NCI-H128 (cell line): ENCODE data around the gene TOM1L1.

Experiments
- DNase-seq: peaks from one replicate; lab custom pipeline; 2025; ENCODE audit not compliant: unreplicated experiment; lab: John Stamatoyannopoulos, UW

Gene TOM1L1

DNA sequence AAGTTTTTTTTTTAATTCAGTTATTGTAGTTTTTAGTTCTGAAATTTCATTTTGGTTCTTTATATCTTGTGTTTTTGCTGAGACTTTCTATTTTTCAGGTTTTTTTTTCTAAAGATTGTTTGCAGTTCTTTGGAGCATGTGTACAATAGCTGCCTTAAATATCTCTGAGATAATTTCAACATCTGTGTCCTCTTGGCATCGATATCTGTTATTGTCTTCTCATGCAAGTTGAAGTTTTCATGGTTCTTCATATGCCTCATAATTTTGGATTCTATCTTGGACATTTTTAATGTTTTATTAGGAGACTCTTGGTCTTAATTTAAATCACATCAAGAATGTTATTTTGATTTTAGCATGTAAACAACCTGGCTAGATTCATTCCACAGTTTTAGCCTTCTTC, 45.0 kb downstream of the TOM1L1 start:
- no peak for DNase-seq

DNA sequence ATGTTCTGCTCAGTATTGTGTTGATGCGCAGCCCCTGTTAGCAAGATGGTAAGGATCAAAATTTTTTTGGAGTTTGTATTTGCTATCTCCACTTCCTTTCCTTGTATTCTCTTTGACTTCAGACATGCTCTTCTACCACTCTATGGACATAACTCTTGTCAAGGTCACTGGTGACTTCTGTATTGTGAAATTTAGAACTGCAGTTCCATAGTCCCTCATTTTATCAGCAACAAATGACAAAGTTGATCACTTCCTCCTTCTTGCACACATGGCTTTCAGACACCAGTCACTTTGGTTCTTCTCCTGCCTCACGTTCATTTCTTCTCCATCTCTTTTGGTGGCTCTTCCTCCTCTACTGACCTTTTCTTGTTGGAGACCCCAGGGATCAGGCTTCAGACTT, 46.7 kb downstream of the TOM1L1 start:
- no peak for DNase-seq

- DNase-seq, result no peak
Observed at GRCh38 chr17:54948380-54948779, 47.7 kb downstream of the TOM1L1 start.

- no peak for DNase-seq
Observed at GRCh38 chr17:54950116-54950515, 49.5 kb downstream of the TOM1L1 start.

GRCh38 chr17:54951286-54951685, 50.6 kb downstream of the TOM1L1 start:
- no peak for DNase-seq

- no peak for DNase-seq
Observed at GRCh38 chr17:54956791-54957190, 56.1 kb downstream of the TOM1L1 start.

DNA sequence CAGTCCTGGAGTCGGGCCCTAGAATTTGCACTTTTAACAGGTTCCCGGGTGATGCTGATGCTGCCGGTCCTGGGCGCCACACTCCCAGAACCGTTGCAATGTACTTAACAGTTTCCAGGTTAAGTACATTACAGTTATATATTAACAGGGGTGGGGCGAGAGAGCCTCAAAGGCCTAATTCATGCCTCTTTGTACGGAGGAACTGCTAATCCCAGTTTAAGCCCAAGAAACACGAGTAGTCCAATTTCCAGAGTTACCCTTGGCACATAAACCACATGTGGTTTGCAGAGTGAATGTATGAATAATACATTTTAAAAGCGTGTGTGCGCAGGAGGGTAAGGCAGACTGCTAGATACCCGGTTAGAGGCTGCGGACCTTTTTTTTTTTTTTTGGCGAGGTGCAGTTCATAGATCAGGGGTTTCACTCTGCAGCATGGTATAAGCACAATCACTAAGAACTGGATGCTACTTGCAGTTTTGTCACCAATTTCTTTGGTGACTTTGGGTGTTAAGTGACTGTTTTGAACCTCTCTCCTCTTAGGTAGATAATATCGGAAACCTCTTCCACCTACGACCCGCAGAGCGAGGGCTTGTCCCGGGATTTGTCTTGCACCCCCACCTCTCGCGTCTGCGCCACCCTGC, 67.1 kb downstream of the TOM1L1 start:
- no peak for DNase-seq

GRCh38 chr17:54968262-54968987, 67.8 kb downstream of the TOM1L1 start, which contains the start of the genes COX11 and STXBP4:
COX11 (minus strand) TSS chr17:54968654; CDS start chr17:54968646, 8 bp downstream.
STXBP4 (plus strand) TSS chr17:54968765; CDS start chr17:54986220, 17,455 bp downstream.
- peak; percentile 87 for DNase-seq

DNA sequence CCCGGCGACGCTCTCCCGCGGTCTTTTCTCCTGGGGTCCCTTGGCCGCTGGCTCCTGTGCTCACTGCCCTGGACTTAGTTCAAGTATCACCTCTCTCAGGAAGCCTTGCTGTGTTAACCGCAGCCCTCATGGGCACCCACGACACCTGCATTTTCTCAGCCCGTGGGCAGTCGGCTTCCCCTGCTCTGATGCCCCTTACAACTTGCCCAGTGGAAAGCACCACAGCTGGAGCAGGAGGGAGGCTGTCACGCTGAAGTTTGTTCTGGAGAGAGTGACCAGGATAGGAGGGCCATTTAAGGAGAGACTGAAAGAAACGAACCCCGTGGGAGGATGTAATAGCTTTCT, 68.3 kb downstream of the TOM1L1 start:
- DNase-seq, result no peak

DNA sequence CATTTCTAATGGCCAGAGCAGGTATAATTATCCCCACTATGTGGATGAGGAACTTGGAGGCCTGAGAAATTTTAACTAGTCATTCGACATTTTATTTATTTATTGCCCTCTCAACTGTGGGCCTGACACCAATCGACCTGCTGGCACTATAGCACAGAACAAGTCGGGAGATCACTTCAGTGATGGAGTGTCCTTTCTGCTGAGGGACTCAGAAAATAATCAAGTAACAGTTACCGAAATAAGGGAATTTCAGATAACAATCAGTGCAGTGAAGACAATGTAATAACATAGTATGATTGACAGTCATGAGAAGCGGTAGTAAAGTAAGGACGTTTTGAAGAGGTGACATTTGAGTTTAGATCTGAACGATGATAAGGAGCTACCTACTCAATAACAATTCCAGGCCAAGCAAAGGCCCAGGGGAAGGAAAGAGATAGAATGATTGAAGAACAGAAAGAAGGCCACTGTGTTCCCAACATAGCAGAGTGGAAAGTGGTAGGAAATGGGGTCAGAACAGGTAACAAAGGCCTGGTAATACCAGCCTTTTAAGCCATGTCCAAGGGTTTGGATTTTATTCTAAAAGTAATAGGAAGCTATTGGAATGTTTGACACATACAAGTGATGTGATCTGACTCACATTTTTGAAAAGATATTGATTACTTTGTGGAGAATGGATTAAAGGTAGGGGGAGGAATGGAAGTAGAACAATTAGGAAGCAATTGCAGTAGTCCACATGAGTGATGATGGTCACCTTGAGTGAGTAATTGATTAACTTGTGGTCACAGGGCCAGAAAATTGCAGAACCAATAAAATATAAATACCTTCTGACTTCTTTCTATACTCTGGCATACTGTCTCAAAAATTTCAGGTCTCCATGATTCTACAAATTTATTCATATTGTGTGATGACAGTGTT, 69.3 kb downstream of the TOM1L1 start:
- DNase-seq, result no peak

GRCh38 chr17:54971147-54971546, 70.5 kb downstream of the TOM1L1 start:
- DNase-seq, result no peak

DNA sequence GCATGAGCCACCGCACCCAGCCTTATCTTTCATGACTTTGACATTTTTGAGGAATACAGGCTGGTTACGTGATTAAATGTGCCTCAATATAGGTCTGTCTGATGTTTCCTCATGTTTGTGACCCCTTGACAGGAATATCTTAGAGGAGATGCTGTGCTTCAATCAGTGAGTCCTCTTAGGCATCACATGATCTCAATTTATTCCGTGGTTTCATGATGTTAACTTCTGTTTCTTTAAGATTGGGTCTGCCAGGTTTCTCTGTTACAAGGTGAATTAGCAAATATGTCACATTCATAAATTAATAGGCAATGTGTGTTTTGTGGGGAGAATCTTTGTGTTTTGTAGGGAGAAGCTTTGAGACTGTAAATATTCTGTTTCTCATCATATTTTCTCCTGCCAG, 71.2 kb downstream of the TOM1L1 start:
- DNase-seq, result no peak

GRCh38 chr17:54972406-54973138, 71.9 kb downstream of the TOM1L1 start:
- no peak for DNase-seq

DNA sequence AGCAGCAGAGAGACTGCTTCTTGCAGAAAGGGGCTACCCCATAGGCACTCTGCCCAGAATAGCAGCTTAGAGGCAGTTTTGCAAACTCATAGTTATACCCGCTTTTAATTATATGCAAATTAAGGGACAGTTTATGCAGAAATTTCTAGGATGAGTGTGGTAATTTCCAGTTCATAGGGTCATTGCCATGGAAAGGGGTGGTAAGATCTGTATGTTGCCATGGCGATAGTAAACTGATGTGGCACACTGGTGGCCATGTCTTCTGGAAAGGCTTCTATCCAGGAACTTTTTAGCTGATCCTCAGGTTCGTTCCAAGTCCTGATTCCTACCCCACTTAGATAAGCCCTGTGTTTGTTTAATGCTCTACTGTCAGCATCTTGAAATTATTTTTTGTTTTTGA, 74.1 kb downstream of the TOM1L1 start:
- DNase-seq, result no peak

DNA sequence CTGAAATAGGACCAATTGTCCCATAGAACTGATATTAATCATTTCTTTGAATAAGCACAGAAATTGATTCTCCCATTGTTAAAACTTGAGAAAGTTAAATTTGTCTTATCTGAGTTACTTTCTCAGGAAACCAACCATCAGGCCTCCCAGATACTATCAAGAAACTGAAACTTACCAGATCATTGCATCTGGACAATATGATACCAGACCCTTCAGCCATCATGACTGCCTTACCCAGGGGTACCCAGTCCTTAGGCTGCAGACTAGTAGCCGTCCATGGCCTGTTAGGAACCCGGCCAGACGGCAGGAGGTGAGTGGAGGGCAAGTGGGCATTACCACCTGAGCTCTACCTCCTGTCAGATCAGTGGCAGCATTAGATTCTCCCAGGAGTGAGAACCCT, 75.7 kb downstream of the TOM1L1 start:
- no peak for DNase-seq

DNA sequence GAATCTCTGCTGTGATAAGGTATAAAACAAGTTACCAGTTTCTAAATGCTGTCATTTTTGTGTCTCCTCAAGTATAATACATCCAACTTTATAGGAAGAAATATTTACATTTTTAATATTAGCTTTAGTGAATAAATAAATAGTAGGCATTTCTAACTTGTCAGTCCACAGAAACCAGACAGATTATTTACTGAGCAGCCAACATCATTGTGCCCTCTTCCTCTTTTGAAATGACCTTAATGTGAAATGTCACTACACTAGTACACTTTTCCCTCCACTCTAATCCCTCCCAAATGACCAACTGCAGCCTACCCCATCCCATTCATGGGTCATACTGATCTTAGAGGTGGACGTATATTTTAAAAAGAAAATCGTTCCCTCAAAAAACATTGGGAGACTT, 77.1 kb downstream of the TOM1L1 start:
- DNase-seq, result no peak

DNA sequence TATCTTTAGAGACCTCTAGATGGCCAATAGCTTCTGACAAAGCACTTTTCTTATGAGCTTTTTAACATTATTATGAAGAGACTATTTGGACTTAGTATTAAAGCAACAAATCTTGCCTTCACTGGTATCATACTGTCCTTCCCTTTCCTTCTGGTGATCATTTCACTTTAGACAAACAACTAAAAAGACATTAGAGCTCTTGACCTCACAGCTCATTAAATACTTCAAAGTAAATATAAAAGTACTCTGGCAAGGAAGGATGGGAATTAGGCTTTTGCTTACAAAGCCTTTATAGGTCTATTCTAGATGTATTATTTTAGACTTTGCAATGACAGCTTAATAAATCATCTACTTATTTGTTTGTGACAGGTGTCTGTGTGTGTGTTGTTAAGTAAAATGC, 79.0 kb downstream of the TOM1L1 start:
- DNase-seq, result no peak

GRCh38 chr17:54980375-54980774, 79.7 kb downstream of the TOM1L1 start:
- DNase-seq, result no peak

DNA sequence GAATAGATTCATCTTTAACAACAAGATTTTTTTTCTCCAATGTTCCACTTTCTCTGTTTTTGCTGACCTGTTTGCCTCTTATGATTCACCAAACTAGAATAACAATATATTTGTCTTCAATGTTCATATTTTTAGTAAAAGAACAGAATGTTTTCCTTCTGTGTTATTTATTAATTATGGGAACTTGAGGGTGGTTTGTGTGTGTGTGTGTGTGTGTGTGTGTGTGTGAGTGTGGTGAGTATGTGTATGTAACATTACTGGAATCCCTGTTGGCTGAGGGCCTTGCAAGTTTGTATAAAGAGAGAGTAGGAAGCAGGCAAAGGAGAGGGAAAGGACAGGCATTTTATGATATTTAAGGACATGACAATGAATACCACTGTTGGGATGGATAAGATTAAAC, 81.7 kb downstream of the TOM1L1 start:
- DNase-seq, result no peak

DNA sequence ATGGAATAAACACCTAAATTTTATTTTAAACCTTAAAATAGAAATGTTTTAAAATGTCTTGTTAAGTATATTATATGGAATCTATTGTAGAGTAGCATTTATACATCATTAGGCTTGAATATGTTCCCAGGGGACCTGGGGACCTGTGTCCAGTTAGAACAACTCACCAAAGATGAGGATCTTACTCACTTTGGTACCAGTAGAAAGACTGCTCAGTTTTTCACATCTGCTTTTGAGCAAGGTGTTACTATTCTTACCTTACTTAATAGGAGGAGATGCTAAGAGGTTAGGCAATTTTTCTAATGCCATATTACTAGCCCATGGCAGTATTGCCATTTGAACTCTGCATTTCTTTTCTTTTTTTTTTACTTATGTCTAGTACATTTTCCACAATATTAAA, 82.6 kb downstream of the TOM1L1 start:
- DNase-seq, result no peak

DNA sequence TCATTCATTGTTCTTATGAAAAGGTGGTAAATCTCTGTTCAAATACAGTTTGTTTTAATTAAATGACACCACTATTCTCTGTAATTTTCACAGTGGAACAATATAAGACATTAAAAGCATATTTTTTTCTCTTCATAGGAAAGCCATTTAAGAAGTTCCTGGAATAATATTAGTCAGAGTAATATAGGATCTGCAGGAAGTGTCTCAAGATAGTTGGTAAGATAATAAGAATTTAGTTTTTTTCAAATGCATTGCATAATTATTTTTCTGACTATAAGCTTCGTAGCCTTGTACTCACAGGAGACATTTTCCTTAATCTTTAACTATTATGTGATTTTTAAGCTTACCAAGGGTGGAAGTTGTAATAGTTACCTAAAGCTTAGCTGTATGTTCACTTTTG, 84.8 kb downstream of the TOM1L1 start:
- DNase-seq, result no peak
